Endothelial cell of umbilical vein (primary cell): ENCODE measurements around the gene MAGI3.

Source experiments
- EZH2 ChIP-seq: IDR thresholded peaks from 2 replicates; pipeline ENCODE4 v1.6.1; 2012; ENCODE audit warnings: borderline replicate concordance, low read depth, mild to moderate bottlenecking, moderate library complexity, low read length, inconsistent platforms; ENCODE audit not compliant: severe bottlenecking
- FOS ChIP-seq: IDR thresholded peaks from 2 replicates; pipeline ENCODE4 v1.6.1; 2011; ENCODE audit warnings: mild to moderate bottlenecking, low read length, moderate library complexity, borderline replicate concordance; ENCODE audit not compliant: insufficient read depth
- GATA2 ChIP-seq: IDR thresholded peaks from 2 replicates; pipeline ENCODE4 v1.7.0; 2011; ENCODE audit warnings: low read depth, mild to moderate bottlenecking, moderate library complexity, mixed read lengths, low read length; ENCODE audit not compliant: insufficient read length, insufficient read depth
- MAX ChIP-seq: IDR thresholded peaks from 2 replicates; pipeline ENCODE4 v1.6.1; 2011; ENCODE audit not compliant: insufficient read depth, insufficient read length
- MYC ChIP-seq: IDR thresholded peaks from one replicate; pipeline ENCODE4 v1.6.1; 2011; ENCODE audit warnings: mild to moderate bottlenecking, low read depth, low read length
- POLR2A ChIP-seq: IDR thresholded peaks from 2 replicates; pipeline ENCODE4 v1.6.1; 2012; ENCODE audit warnings: low read depth, mild to moderate bottlenecking, control low read depth, low read length
- POLR2AphosphoS5 ChIP-seq: IDR thresholded peaks from 2 replicates; pipeline ENCODE4 v1.6.1; 2012; ENCODE audit warnings: low read depth, mild to moderate bottlenecking, control low read depth, low read length, moderate library complexity; ENCODE audit not compliant: insufficient read depth
- TF ChIP-seq, protein P1 (sequence below), 2 donors: IDR thresholded peaks; 1 replicate in 1 of 2; 2 replicates in 1 of 2; pipeline ENCODE4 v1.5.1; 2011; ENCODE audit warnings: low read length in 2 of 2, mild to moderate bottlenecking in 2 of 2, moderate library complexity in 2 of 2, control low read depth in 1 of 2, inconsistent platforms in 1 of 2, low read depth in 1 of 2; ENCODE audit not compliant: insufficient read depth in 1 of 2; ENCODE audit errors: extremely low read depth in 1 of 2

DNA sequence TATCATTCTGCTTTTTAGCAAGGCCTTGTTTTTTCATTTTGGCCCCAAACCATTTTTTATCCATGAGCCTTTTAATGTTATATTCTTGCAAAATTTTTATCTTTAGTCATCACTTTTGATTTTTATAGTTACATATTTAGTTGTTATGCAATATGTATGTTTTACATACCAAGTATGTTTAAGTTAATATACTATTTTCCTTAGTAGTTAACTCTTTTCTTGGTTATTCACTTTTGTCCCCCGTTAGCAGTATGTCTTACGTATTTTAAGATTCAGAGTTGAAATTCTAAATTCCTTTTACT lies 44.5 kb downstream of the MAGI3 start:
- TF ChIP-seq POLR2A: no peak
- TF ChIP-seq, protein P1, sequence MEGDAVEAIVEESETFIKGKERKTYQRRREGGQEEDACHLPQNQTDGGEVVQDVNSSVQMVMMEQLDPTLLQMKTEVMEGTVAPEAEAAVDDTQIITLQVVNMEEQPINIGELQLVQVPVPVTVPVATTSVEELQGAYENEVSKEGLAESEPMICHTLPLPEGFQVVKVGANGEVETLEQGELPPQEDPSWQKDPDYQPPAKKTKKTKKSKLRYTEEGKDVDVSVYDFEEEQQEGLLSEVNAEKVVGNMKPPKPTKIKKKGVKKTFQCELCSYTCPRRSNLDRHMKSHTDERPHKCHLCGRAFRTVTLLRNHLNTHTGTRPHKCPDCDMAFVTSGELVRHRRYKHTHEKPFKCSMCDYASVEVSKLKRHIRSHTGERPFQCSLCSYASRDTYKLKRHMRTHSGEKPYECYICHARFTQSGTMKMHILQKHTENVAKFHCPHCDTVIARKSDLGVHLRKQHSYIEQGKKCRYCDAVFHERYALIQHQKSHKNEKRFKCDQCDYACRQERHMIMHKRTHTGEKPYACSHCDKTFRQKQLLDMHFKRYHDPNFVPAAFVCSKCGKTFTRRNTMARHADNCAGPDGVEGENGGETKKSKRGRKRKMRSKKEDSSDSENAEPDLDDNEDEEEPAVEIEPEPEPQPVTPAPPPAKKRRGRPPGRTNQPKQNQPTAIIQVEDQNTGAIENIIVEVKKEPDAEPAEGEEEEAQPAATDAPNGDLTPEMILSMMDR (IDR thresholded peaks at IDR 0.05; ENCODE audit: extremely low read depth in 1 of 2, insufficient read depth in 1 of 2, low read depth in 1 of 2, low read length in 2 of 2): no peak
- no peak for TF ChIP-seq MAX
- TF ChIP-seq EZH2: no peak
- TF ChIP-seq FOS: no peak
- TF ChIP-seq POLR2AphosphoS5: no peak
- TF ChIP-seq GATA2: no peak
- TF ChIP-seq MYC: no peak
